HepG2 (cell line): ENCODE data around the gene SEC14L5. TPM values are rescaled to one million over a fixed set of nuclear protein-coding genes. Genes with fewer than 3 reads are reported as not detected.
A peak's percentile ranks its signal among the peaks of the same experiment; 100 is the strongest.

Experiments
- ADNP ChIP-seq: sonication (generic); formaldehyde crosslinking; IDR thresholded peaks from 2 replicates; pipeline ENCODE4 v1.4.0; 2020; ENCODE audit warnings: missing genetic modification reagents
- CBX2 ChIP-seq, 2 experiments: fragments of 200-600 bp in 1 of 2; sonication (generic); formaldehyde crosslinking in 1 of 2; IDR thresholded peaks; 2 replicates each; pipeline versions ENCODE4 v1.7.0 to v1.8.1; 2018 to 2022; ENCODE audit warnings: low read depth in 2 of 2, low read length in 1 of 2, mild to moderate bottlenecking in 1 of 2, missing genetic modification reagents in 1 of 2
- CBX5 ChIP-seq: sonication (generic); formaldehyde crosslinking; IDR thresholded peaks from 2 replicates; pipeline ENCODE4 v1.4.0; 2020; ENCODE audit warnings: missing genetic modification reagents, borderline replicate concordance
- CEBPG ChIP-seq: IDR thresholded peaks from 2 replicates; pipeline ENCODE4 v1.6.1; 2016
- CTCF ChIP-seq: sonication (generic); formaldehyde crosslinking; IDR thresholded peaks from 2 replicates; pipeline ENCODE4 v1.5.0; 2020; ENCODE audit warnings: mild to moderate bottlenecking, missing genetic modification reagents, moderate library complexity
- DMAP1 ChIP-seq: IDR thresholded peaks from 2 replicates; pipeline ENCODE4 v1.6.1; 2016
- HCFC1 ChIP-seq: fragments of 150-350 bp; IDR thresholded peaks from 2 replicates; pipeline ENCODE4 v1.6.1; 2014; ENCODE audit warnings: low read depth, low read length
- HINFP ChIP-seq: sonication (generic); formaldehyde crosslinking; IDR thresholded peaks from 2 replicates; pipeline ENCODE4 v1.4.0; 2020; ENCODE audit warnings: low read depth, mild to moderate bottlenecking, missing genetic modification reagents
- JDP2 ChIP-seq: sonication (generic); formaldehyde crosslinking; IDR thresholded peaks from 2 replicates; pipeline ENCODE4 v1.8.1; 2022; ENCODE audit warnings: missing genetic modification reagents, borderline replicate concordance
- KLF6 ChIP-seq: IDR thresholded peaks from 2 replicates; pipeline ENCODE4 v1.8.0; 2016; ENCODE audit warnings: missing biosample characterization, missing genetic modification reagents
- KMT2A ChIP-seq: sonication (generic); formaldehyde crosslinking; IDR thresholded peaks from 2 replicates; pipeline ENCODE4 v1.4.0; 2020; ENCODE audit warnings: missing genetic modification reagents
- LCORL ChIP-seq, 2 experiments: fragments of 450-650 bp in 1 of 2; sonication (generic) in 1 of 2; formaldehyde crosslinking in 1 of 2; IDR thresholded peaks; 2 replicates each; pipeline versions ENCODE4 v1.5.0 to v1.6.1; 2017 to 2020; ENCODE audit warnings: antibody characterized with exemption in 1 of 2, missing genetic modification reagents in 1 of 2
- MZF1 ChIP-seq: sonication (generic); formaldehyde crosslinking; IDR thresholded peaks from 2 replicates; pipeline ENCODE4 v1.8.1; 2023; ENCODE audit warnings: mild to moderate bottlenecking, missing genetic modification reagents, borderline replicate concordance
- NFYC ChIP-seq: IDR thresholded peaks from 2 replicates; pipeline ENCODE4 v1.6.1; 2016; ENCODE audit warnings: missing genetic modification reagents, missing compliant biosample characterization
- PITX1 ChIP-seq: sonication (generic); formaldehyde crosslinking; IDR thresholded peaks from 2 replicates; pipeline ENCODE4 v1.5.1; 2020; ENCODE audit warnings: mild to moderate bottlenecking, missing genetic modification reagents
- RARA ChIP-seq: IDR thresholded peaks from 2 replicates; pipeline ENCODE4 v1.6.1; 2016; ENCODE audit warnings: missing genetic modification reagents, missing compliant biosample characterization
- RORA ChIP-seq: sonication (generic); formaldehyde crosslinking; IDR thresholded peaks from 2 replicates; pipeline ENCODE4 v1.5.0; 2020; ENCODE audit warnings: mild to moderate bottlenecking, missing genetic modification reagents, moderate library complexity
- TCF12 ChIP-seq, 2 experiments: fragments of 450-650 bp in 1 of 2; sonication (generic) in 1 of 2; formaldehyde crosslinking in 1 of 2; IDR thresholded peaks; 2 replicates each; pipeline versions ENCODE4 v1.6.1 to v1.8.0; 2017 to 2022; ENCODE audit warnings: antibody characterized with exemption in 1 of 2, mild to moderate bottlenecking in 1 of 2, missing genetic modification reagents in 1 of 2, moderate library complexity in 1 of 2
- XRCC5 ChIP-seq: fragments of 200-400 bp; formaldehyde crosslinking; optimal IDR thresholded peaks from 2 replicates; pipeline ENCODE3; 2017; ENCODE audit warnings: mild to moderate bottlenecking, low read length
- ZFY ChIP-seq: sonication (generic); formaldehyde crosslinking; IDR thresholded peaks from 2 replicates; pipeline ENCODE4 v1.4.0; 2020; ENCODE audit warnings: missing genetic modification reagents
- ZNF260 ChIP-seq: sonication (generic); formaldehyde crosslinking; IDR thresholded peaks from 2 replicates; pipeline ENCODE4 v1.4.0; 2020; ENCODE audit warnings: missing genetic modification reagents, low read depth, mild to moderate bottlenecking, borderline replicate concordance
- ZNF317 ChIP-seq: sonication (generic); formaldehyde crosslinking; IDR thresholded peaks from 2 replicates; pipeline ENCODE4 v1.5.0; 2020; ENCODE audit warnings: mild to moderate bottlenecking, missing genetic modification reagents
- ZNF788 ChIP-seq: sonication (generic); formaldehyde crosslinking; IDR thresholded peaks from 2 replicates; pipeline ENCODE4 v1.5.0; 2020; ENCODE audit warnings: mild to moderate bottlenecking, missing genetic modification reagents, borderline replicate concordance
- ZNF878 ChIP-seq: sonication (generic); formaldehyde crosslinking; IDR thresholded peaks from 2 replicates; pipeline ENCODE4 v1.8.1; 2023; ENCODE audit warnings: mild to moderate bottlenecking, missing genetic modification reagents, moderate library complexity
- polyA plus RNA-seq, 8 experiments: library from polyadenylated mRNA; depleted of rRNA in 3 of 8; stranded (reverse) in 7 of 8; unstranded in 1 of 8; fragments of >200 nt; fragmentation: Illumina TruSeq in 4 of 8; extraction: Trizol in 4 of 8; gene quantifications; 2 replicates each; pipeline versions ENCODE4 v1.2.1 to v1.2.3, GENCODE V29; 2011 to 2016; ENCODE audit warnings: low read depth in 4 of 8, missing spikeins in 1 of 8, mixed read lengths in 1 of 8; ENCODE audit not compliant: insufficient read depth in 1 of 8
- total RNA-seq, 5 experiments: library from RNA; depleted of rRNA; stranded (reverse); fragments of >200 nt; fragmentation: Illumina TruSeq; extraction: Trizol; gene quantifications; 2 replicates each; pipeline ENCODE4 v1.2.3, GENCODE V29; 2016; ENCODE audit warnings: low read depth in 1 of 5
- TF ChIP-seq, protein P1 (sequence below): sonication (generic); formaldehyde crosslinking; IDR thresholded peaks from 2 replicates; pipeline ENCODE4 v1.4.0; 2020; ENCODE audit warnings: mild to moderate bottlenecking, missing genetic modification reagents
- TF ChIP-seq, protein P2 (sequence below): sonication (generic); formaldehyde crosslinking; IDR thresholded peaks from 2 replicates; pipeline ENCODE4 v1.4.0; 2020; ENCODE audit warnings: missing genetic modification reagents; ENCODE audit errors: not compliant biosample characterization

SEC14L5 gene
- total and polyA plus RNA-seq, 2 of the 13 experiments (the other 11 are each of a cell fraction or from before 2014, with no cell fraction given): 0.40 to 0.42 TPM

DNA sequence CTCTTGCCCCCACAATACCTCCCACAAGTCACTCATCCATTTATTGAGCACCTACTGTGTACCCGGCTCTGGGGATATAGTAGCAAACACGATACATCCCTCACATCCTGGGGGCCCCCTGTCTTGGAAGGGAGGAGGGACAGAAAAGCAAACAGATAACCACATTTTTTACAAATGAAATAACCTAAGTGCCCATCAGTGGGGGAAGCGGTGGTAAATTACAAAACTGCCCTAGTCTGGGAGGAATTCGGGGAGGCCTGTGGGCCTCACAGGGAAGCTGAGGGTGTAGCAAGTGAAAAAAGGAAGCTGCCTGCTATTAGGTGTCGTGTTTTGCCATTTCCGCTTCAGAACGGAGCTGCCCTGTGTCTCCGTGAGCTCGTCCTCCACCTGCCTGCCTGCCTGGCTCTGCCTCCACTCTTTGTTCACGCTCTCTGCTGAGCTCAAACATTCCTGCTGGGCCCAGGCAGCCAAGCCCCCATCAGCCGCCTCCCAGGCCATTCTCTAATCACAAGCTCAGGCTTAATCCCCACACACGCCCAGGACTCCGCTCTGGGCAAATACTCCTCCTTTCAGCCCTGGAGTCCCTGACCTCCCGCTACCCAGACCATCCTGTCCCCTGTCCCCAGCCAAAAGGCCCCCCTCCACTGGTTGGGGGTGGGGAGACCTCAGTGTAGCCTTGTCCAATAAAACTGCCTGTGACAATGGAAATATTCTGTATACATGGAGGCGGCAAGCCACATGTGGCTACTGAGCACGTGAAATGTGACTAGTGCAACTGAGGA is 10.2 kb upstream of the SEC14L5 start (continued):
- TF ChIP-seq PITX1 (CRISPR knock-in tag) (peak; percentile 98), NFYC (CRISPR knock-in tag) (no peak; the same call in 1 of the 2 replicates), KLF6 (CRISPR knock-in tag) (0 out of 2 replicates have a peak, but pooled peaks have one; percentile 12), ZFY (CRISPR knock-in tag) (peak; percentile 65; the same call in 1 of the 2 replicates), LCORL (IDR thresholded peaks at IDR 0.05) (no peak), LCORL (CRISPR knock-in tag; IDR thresholded peaks at IDR 0.05) (peak; percentile 80), XRCC5 (peak; percentile 35), CTCF (CRISPR knock-in tag) (peak; percentile 35; the same call in 1 of the 2 replicates), CBX5 (CRISPR knock-in tag) (peak; percentile 36; the same call in 1 of the 2 replicates), ZNF317 (CRISPR knock-in tag) (0 out of 2 replicates have a peak, but pooled peaks have one; percentile 50), DMAP1 (0 out of 2 replicates have a peak, but pooled peaks have one; percentile 67), RORA (CRISPR knock-in tag) (no peak), KMT2A (CRISPR knock-in tag) (peak; percentile 59; the same call in 1 of the 2 replicates), RARA (peak; percentile 63), JDP2 (CRISPR knock-in tag) (no peak), CEBPG (no peak), TCF12 (IDR thresholded peaks at IDR 0.05) (no peak), TCF12 (CRISPR knock-in tag; IDR thresholded peaks at IDR 0.05) (no peak), ADNP (CRISPR knock-in tag) (no peak), ZNF788 (CRISPR knock-in tag) (peak; percentile 51; the same call in 1 of the 2 replicates), CBX2 (IDR thresholded peaks at IDR 0.05; ENCODE audit: low read depth, low read length) (no peak), CBX2 (CRISPR knock-in tag; IDR thresholded peaks at IDR 0.05; ENCODE audit: low read depth) (no peak), HINFP (CRISPR knock-in tag) (peak; percentile 60), ZNF260 (no peak), HCFC1 (no peak), ZNF878 (CRISPR knock-in tag) (no peak), MZF1 (CRISPR knock-in tag) (peak; percentile 100)
- TF ChIP-seq, protein P1, sequence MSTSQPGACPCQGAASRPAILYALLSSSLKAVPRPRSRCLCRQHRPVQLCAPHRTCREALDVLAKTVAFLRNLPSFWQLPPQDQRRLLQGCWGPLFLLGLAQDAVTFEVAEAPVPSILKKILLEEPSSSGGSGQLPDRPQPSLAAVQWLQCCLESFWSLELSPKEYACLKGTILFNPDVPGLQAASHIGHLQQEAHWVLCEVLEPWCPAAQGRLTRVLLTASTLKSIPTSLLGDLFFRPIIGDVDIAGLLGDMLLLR (CRISPR knock-in tag): no peak
- TF ChIP-seq, protein P2, sequence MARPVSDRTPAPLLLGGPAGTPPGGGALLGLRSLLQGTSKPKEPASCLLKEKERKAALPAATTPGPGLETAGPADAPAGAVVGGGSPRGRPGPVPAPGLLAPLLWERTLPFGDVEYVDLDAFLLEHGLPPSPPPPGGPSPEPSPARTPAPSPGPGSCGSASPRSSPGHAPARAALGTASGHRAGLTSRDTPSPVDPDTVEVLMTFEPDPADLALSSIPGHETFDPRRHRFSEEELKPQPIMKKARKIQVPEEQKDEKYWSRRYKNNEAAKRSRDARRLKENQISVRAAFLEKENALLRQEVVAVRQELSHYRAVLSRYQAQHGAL (CRISPR knock-in tag): no peak
